WERI-Rb-1 (cell line): ENCODE results near the gene ABCA4.
A peak's percentile ranks its signal among the peaks of the same experiment; 100 is the strongest.

Source experiments
- DNase-seq: peaks from one replicate; pipeline ENCODE4 v3.0.0-alpha.2; 2020
- H3K27ac ChIP-seq: fragments of 250-450 bp; sonication (Bioruptor Pico); 2 replicates; pipeline ENCODE4 v1.5.1; 2020; ENCODE audit warnings: mild to moderate bottlenecking, moderate library complexity
- H3K27me3 ChIP-seq: fragments of 250-450 bp; sonication (Bioruptor Pico); 2 replicates; pipeline ENCODE4 v1.5.1; 2021; ENCODE audit warnings: mild to moderate bottlenecking, low read depth, moderate library complexity; ENCODE audit not compliant: insufficient read depth, severe bottlenecking
- H3K36me3 ChIP-seq: fragments of 250-450 bp; sonication (Bioruptor Pico); 2 replicates; pipeline ENCODE4 v1.5.1; 2020; ENCODE audit warnings: mild to moderate bottlenecking, moderate library complexity
- H3K4me3 ChIP-seq: 2 replicates; pipeline ENCODE4 v1.5.1; 2011; ENCODE audit warnings: low read depth, mild to moderate bottlenecking, control low read depth, low read length
- H3K9me3 ChIP-seq: fragments of 250-450 bp; sonication (Bioruptor Pico); 2 replicates; pipeline ENCODE4 v1.5.1; 2021; ENCODE audit warnings: mild to moderate bottlenecking, moderate library complexity; ENCODE audit not compliant: severe bottlenecking
- TF ChIP-seq, protein P1 (sequence below): IDR thresholded peaks from 2 replicates; pipeline ENCODE4 v1.5.1; 2011; ENCODE audit warnings: low read depth, mild to moderate bottlenecking, control low read depth, inconsistent platforms, low read length

Gene ABCA4

DNA sequence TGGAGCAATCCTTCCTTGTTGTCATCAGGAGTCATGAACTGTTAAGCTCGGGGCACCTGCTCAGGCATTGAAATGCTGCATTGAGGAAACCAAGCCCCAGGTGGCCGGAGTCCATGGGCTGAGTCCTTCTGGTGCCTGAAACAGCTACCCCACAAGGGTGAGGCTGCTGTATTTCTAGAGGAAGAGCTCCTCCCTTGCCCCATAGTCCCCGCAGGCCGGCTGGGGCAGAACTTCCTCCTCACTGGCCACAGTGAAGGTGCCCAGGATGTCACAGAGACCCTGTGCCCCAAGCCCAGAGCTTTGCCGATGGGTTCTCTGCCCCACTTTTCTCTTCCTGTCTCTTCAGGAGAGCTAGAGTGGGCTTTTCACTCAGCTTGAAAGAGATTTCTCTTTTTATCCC, 130.9 kb downstream of the ABCA4 start:
- DNase-seq, result no peak
- no peaks in the 10 kb centered on the region for H3K9me3 ChIP-seq
- H3K27me3 ChIP-seq, result no peaks in the 10 kb centered on the region
- H3K4me3 ChIP-seq, result no peak overlapping the region
- no peaks in the 10 kb centered on the region; the same call in none of the 2 replicates for H3K36me3 ChIP-seq
- H3K27ac ChIP-seq, result no peak overlapping the region
- TF ChIP-seq, protein P1, sequence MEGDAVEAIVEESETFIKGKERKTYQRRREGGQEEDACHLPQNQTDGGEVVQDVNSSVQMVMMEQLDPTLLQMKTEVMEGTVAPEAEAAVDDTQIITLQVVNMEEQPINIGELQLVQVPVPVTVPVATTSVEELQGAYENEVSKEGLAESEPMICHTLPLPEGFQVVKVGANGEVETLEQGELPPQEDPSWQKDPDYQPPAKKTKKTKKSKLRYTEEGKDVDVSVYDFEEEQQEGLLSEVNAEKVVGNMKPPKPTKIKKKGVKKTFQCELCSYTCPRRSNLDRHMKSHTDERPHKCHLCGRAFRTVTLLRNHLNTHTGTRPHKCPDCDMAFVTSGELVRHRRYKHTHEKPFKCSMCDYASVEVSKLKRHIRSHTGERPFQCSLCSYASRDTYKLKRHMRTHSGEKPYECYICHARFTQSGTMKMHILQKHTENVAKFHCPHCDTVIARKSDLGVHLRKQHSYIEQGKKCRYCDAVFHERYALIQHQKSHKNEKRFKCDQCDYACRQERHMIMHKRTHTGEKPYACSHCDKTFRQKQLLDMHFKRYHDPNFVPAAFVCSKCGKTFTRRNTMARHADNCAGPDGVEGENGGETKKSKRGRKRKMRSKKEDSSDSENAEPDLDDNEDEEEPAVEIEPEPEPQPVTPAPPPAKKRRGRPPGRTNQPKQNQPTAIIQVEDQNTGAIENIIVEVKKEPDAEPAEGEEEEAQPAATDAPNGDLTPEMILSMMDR, result no peak

DNA sequence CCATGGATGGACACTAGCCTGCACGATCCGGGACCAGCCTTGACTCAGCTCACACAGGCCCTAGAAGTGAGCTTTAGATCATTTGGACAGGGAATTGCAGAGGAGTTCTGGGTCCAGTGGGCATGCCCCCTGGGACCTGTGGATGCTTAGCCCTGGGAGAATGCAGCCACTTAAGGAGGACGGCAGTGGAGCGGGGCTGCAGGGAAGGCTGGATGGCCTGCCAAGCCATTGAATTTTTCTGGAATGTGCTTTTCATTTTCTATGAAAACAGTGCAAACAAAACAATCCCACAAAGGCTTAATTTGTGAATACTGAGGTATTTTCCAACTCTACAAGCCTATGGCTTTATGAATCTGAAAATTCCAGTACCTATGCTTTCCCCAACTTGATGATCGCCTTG, 131.3 kb downstream of the ABCA4 start:
- TF ChIP-seq, protein P1, result no peak
- Histone ChIP-seq H3K9me3 (no peaks in the 10 kb centered on the region), H3K4me3 (no peak overlapping the region), H3K36me3 (no peaks in the 10 kb centered on the region; the same call in none of the 2 replicates), H3K27ac (no peak overlapping the region), H3K27me3 (no peaks in the 10 kb centered on the region)
- no peak for DNase-seq

DNA sequence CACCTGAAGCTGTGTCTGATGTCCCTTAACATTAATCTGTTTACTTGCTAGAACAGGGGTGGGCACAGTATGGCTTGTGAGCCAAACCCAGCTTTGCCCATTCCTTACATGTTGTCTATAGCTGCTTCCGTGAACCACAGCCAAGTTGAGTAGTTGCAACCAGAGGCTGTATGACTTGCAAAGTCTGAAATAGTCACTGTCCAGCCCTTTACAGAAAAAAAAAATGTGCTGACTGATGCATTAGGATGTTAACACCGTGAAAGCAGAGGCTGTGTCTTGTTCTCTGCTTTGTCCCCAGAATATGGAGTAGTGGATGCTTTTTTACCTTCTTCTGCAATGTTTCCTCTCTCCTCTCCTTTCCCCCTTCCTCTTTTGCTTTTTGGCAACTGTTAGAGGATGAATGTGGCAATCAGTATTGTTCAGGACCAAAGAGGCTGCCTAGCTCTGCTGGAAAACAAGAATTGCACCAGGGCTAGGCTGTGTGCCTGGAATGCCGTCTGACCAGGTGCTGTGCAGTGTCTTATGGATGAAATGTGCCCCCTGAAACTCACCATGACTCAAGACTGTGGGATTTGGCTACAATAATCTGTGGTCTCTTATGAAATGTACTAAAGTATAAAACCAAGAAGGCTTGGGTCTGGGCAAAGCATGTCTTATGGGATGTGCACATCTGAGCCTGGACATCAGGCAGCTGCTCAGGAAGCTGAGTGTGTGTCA, 132.2 kb downstream of the ABCA4 start:
- H3K4me3 ChIP-seq, result no peak overlapping the region
- no peaks in the 10 kb centered on the region for H3K27me3 ChIP-seq
- TF ChIP-seq, protein P1, result no peak
- DNase-seq, result no peak
- no peaks in the 10 kb centered on the region for H3K9me3 ChIP-seq
- no peaks in the 10 kb centered on the region; the same call in none of the 2 replicates for H3K36me3 ChIP-seq
- no peak overlapping the region for H3K27ac ChIP-seq

DNA sequence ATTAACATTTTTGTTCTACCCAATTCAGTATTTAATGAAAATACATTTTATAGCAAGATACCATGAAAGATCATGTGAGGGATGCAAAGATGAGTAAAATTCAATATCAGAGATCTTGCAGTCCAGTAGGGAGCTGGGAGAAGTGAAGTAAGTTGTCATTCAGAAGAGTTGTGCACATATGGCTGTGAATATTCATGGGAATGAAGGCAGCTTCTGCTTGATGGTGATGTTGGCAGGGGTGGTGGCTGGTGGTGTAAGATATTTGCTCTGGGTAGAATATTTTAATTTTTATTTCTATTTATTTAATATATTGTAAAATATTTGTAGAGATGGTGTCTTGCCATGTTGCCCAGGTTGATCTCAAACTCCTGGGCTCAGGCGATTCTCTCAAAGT, 139.7 kb downstream of the ABCA4 start:
- TF ChIP-seq, protein P1, result no peak

DNA sequence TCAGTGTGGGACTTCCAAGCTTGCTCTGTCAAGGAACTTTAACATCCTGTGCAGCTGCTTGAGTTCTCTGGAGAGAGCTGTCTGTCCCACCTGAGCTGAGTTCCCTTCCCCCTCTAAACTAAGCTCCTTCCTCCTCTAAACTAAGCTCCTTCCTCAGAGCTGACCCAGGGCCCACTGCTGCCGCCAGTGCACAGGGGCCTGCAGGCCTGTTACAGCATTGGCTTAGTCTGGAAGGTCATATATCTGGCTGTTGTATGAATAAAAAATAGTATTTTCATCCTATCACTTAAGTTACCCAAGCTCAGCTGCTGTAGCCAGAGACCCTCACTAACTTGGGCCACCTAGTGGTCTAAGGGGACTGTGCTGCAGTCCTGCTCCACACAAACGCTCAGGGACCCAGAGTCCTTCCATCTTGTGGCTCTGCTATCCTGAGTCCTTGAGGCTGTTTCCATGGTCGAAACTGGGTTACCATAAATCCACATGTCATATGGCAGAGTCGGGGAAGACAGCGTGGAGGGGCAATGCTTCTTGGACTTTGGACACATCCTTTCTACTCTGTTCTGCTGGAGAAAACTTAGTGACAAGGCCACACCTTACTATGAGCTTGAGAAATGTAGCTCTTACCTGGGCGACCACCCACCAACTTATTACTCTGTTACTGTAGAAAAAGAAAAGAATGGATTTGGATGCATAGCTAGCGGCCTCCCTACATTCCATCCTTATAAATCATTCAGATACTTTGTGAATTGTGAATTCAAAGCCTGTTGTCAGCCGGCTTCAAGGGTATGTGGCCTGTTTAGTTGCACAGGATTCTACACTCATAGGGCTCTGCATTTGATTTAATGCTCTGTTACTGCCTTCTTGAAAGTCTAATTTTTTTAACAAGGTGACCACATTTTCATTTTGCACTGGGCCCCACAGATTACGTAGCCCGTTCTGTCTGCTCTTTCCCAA, 140.4 kb downstream of the ABCA4 start:
- Histone ChIP-seq H3K36me3 (no peaks in the 10 kb centered on the region), H3K4me3 (peak overlapping the region; percentile 21), H3K27ac (peak overlapping the region; percentile 95), H3K9me3 (no peaks in the 10 kb centered on the region), H3K27me3 (no peaks in the 10 kb centered on the region)
- peak; percentile 68 for DNase-seq
- TF ChIP-seq, protein P1, result peak; percentile 68

More for the DNA sequence above, 139.7 kb downstream of the ABCA4 start:
- Histone ChIP-seq H3K27me3 (no peaks in the 10 kb centered on the region), H3K36me3 (no peaks in the 10 kb centered on the region), H3K27ac (peak overlapping the region; percentile 95), H3K4me3 (no peak overlapping the region), H3K9me3 (no peaks in the 10 kb centered on the region)
- no peak for DNase-seq
